Measurements from ENCODE around the gene SLC45A1.

Gene SLC45A1

GRCh38 chr1:8349961-8350360, 32.0 kb downstream of the SLC45A1 start (continued):
- no peak for TF ChIP-seq INSM2 (tag by site-specific recombination; IDR thresholded peaks at IDR 0.05)

GRCh38 chr1:8350914-8351684, 33.2 kb downstream of the SLC45A1 start:
- Histone ChIP-seq H3K4me3 (ENCODE audit: low read depth, low read length) (no peak overlapping the region), H3K4me1 (ENCODE audit: control insufficient read depth, insufficient read depth, low read length) (no peaks in the 10 kb centered on the region), H3K9me3 (ENCODE audit: control insufficient read depth, insufficient read depth, low read depth, low read length) (no peaks in the 10 kb centered on the region), H3K27ac (ENCODE audit: extremely low read depth, low read depth, low read length) (no peak overlapping the region), H3K36me3 (ENCODE audit: control insufficient read depth in 2 of 2, insufficient read depth in 1 of 2, low read length in 2 of 2) (peaks cover 0 to 38% of the 10 kb centered on the region in 2 experiments; a peak in 2 of 3 replicates)
- CTCF ChIA-PET, result interaction anchor here (0.6 to 6.7 kb wide), 11 partner anchors 12 to 684 kb away, joined by 3 to 49 read pairs (median 8); no protein-coding TSS in a partner anchor
- TF ChIP-seq SCRT2 (tag by site-specific recombination; IDR thresholded peaks at IDR 0.05) (no peak), SP3 (tag by site-specific recombination; IDR thresholded peaks at IDR 0.05) (no peak), HIC1 (tag by site-specific recombination; IDR thresholded peaks at IDR 0.05) (no peak), HOXD13 (CRISPR knock-in tag; IDR thresholded peaks at IDR 0.05; ENCODE audit: borderline replicate concordance) (no peak), ZNF341 (tag by site-specific recombination; IDR thresholded peaks at IDR 0.05; ENCODE audit: low read depth) (no peak), ZNF175 (tag by site-specific recombination; IDR thresholded peaks at IDR 0.05) (no peak), CTCF (tag by site-specific recombination; IDR thresholded peaks at IDR 0.05) (no peak), HOXA7 (CRISPR knock-in tag; IDR thresholded peaks at IDR 0.05; ENCODE audit: borderline replicate concordance) (no peak), ZNF302 (tag by site-specific recombination; IDR thresholded peaks at IDR 0.05; ENCODE audit: low read depth) (no peak), ZNF140 (tag by site-specific recombination; IDR thresholded peaks at IDR 0.05) (no peak), ZNF112 (tag by site-specific recombination; IDR thresholded peaks at IDR 0.05) (no peak), PATZ1 (tag by site-specific recombination; IDR thresholded peaks at IDR 0.05) (no peak), ZFP37 (tag by site-specific recombination; IDR thresholded peaks at IDR 0.05) (no peak)
- TF ChIP-seq, protein P1, sequence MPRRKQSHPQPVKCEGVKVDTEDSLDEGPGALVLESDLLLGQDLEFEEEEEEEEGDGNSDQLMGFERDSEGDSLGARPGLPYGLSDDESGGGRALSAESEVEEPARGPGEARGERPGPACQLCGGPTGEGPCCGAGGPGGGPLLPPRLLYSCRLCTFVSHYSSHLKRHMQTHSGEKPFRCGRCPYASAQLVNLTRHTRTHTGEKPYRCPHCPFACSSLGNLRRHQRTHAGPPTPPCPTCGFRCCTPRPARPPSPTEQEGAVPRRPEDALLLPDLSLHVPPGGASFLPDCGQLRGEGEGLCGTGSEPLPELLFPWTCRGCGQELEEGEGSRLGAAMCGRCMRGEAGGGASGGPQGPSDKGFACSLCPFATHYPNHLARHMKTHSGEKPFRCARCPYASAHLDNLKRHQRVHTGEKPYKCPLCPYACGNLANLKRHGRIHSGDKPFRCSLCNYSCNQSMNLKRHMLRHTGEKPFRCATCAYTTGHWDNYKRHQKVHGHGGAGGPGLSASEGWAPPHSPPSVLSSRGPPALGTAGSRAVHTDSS (tag by site-specific recombination; IDR thresholded peaks at IDR 0.05), result no peak
- TF ChIP-seq, protein P2, sequence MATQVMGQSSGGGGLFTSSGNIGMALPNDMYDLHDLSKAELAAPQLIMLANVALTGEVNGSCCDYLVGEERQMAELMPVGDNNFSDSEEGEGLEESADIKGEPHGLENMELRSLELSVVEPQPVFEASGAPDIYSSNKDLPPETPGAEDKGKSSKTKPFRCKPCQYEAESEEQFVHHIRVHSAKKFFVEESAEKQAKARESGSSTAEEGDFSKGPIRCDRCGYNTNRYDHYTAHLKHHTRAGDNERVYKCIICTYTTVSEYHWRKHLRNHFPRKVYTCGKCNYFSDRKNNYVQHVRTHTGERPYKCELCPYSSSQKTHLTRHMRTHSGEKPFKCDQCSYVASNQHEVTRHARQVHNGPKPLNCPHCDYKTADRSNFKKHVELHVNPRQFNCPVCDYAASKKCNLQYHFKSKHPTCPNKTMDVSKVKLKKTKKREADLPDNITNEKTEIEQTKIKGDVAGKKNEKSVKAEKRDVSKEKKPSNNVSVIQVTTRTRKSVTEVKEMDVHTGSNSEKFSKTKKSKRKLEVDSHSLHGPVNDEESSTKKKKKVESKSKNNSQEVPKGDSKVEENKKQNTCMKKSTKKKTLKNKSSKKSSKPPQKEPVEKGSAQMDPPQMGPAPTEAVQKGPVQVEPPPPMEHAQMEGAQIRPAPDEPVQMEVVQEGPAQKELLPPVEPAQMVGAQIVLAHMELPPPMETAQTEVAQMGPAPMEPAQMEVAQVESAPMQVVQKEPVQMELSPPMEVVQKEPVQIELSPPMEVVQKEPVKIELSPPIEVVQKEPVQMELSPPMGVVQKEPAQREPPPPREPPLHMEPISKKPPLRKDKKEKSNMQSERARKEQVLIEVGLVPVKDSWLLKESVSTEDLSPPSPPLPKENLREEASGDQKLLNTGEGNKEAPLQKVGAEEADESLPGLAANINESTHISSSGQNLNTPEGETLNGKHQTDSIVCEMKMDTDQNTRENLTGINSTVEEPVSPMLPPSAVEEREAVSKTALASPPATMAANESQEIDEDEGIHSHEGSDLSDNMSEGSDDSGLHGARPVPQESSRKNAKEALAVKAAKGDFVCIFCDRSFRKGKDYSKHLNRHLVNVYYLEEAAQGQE (tag by site-specific recombination; IDR thresholded peaks at IDR 0.05), result no peak
- POLR2A ChIA-PET, result interaction anchor here (0.6 to 0.8 kb wide), 2 partner anchors 9 to 376 kb away, joined by 3 to 6 read pairs; no protein-coding TSS in a partner anchor

Data from HEK293 (cell line).